GM21423 (cell line): ENCODE results near the gene OR10X1.

ENCODE experiments used
- ATAC-seq: cut with Tn5 transposase; IDR thresholded peaks from one replicate; pipeline ENCODE4 v1.9.1; 2021; ENCODE audit warnings: mild to moderate bottlenecking, moderate library complexity; ENCODE audit not compliant: unreplicated experiment

The OR10X1 gene

GRCh38 chr1:158579733-158580132, at the start of gene OR10X1:
TSS of gene OR10X1 (minus strand) at chr1:158579899. CDS start at chr1:158579899, 0 bp downstream.
- no peak for ATAC-seq

DNA sequence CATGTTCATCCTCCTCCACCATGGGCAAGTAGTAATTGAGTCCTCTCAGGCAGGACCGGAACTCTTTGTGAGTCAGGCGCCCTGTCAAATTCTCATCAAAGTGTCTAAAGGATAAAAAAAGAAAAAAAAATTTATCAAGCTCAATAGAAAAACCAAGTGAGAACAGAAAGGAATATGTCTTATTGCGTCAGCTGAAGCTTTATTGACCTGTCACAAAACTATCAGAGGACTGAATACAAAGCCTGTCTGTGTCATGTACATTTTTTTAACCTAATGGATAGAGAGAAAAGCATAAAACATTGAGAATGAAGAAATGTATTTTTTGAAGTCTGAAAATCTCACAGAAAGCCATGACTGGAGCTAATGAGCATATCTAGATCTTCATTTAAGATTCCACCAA, 34.1 kb upstream of the OR10X1 start:
- ATAC-seq = no peak

DNA sequence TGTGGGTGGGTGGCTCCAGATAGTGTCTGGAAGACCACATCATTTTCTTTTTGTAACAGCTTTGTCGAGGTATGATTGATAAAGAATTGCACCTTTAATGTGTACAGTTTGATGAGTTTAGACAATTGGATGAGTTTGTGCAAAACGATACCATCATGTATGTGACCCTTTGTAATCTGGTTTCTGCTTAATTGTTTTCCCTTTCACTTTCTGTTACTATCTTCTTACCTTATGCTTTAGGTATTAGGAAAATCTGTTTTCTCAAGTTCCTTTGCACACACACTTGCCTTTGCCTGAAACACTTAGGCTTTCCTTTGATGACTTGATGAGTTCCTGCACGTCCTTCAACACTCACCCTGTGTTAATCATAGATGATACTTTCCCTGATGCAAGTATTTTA, 32.2 kb upstream of the OR10X1 start:
- no peak for ATAC-seq

DNA sequence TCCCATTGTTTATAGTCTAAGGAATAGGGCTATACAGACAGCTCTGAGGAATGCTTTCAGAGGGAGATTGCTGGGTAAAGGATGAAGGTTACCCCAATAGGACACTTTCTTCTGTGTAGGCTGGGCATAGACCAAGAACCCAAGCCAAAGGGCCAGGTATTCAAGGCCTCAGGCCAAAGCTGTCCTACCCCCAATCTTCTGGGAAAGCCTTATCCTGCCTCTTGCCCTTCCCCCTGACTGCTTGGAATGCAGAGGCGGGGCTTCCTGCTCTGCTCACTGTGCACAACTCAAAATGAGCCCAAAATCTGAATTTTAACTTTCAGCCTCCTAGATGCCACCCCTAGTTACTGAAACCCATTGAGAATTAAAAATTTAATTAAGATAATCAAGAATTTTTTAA, 27.6 kb upstream of the OR10X1 start:
- no peak for ATAC-seq

- ATAC-seq = no peak
Observed at GRCh38 chr1:158604968-158605367, 25.3 kb upstream of the OR10X1 start, which contains the start of gene OR10Z1. TSS of gene OR10Z1 (plus strand) at chr1:158605268. CDS start at chr1:158606439, 1,171 bp downstream.

- ATAC-seq = no peak
Observed at GRCh38 chr1:158600735-158601134, 21.0 kb upstream of the OR10X1 start.

GRCh38 chr1:158586942-158587341, 7.2 kb upstream of the OR10X1 start:
- ATAC-seq = no peak

DNA sequence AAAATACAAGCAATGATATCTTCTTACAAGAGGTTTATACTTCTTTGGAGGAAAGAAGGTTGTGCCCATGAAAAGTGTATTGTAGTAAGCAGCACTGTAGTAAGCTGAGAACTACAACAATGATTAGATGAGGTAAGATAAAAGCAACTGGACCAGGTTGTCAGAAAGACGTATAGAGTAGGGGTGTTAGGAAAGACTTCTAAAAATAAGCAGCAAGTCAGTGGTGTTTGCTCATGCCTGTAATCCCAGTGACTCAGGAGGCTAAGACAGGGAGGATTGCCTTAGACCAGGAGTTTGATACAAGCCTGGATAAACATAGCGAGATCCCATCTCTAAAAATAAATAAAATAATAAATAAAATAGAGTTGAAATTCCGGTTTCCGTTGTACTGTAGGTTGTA, 4.3 kb upstream of the OR10X1 start:
- ATAC-seq = no peak

- no peak for ATAC-seq
Observed at GRCh38 chr1:158577561-158577960, 2.1 kb downstream of the OR10X1 start.

DNA sequence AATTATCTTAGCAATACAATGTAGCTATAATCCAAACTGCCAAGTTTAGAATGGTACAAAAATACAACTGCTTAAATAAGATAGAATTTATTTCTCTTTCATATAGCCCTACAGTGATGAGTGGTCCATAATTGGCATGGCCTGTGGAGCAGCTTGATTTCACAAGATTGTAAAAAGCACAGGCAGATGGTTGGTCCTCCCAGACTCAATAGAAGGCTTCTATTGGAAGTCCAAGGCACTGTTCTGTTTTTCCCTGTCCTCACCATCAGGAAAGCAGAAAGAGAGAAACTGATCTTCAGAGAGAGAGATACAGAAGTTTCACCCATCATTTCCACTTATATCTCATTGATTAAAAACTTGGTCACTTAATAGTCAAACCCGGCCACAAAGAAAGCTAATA, 7.5 kb downstream of the OR10X1 start:
- ATAC-seq = no peak

GRCh38 chr1:158570480-158570879, 9.2 kb downstream of the OR10X1 start, which contains the start of gene OR6P1:
TSS of gene OR6P1 (minus strand) at chr1:158570580. CDS start at chr1:158563604, 6,976 bp downstream.
- ATAC-seq = no peak

DNA sequence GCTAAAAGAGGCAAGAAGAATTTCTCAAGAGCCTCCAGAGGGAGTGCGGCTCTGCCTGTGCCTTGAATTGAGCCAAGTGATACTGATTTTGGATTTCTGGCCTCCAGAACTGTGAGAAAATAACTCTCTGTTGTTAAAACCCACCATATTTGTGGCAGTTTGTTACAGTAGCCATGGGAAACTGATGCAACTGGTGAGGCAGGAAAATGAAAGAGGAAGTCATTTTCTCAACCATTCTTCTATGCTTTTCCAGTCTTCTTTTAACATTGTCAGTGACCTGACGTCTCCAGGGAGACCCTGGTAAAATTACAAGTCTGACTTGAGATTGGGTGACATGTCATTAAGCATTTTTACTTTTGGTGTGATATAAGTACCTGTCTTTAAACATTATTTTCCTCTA, 15.1 kb downstream of the OR10X1 start:
- no peak for ATAC-seq

- no peak for ATAC-seq
Observed at GRCh38 chr1:158563853-158564252, 15.8 kb downstream of the OR10X1 start.

DNA sequence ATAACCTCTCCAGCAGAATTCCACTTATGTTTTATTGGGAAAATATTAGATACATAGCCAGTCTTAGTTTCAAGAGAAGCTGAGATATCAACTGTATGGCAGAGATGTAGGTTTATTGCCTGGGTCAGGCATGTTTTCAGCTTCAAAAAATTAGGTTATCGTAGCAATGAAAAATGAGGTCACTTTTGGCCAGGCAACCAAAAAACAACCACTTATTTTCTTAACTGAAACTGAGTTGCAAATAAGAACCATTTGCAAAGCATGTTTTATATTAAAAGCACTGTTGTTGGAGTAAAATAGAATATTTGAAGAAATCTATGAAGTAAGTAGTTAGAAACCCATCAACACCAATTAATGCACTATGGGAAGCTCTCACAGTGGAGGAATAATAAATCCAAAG, 20.0 kb downstream of the OR10X1 start:
- no peak for ATAC-seq

GRCh38 chr1:158554352-158554751, 25.3 kb downstream of the OR10X1 start, which contains the start of gene OR6Y1:
TSS of gene OR6Y1 (minus strand) at chr1:158554405. CDS start at chr1:158548105, 6,300 bp downstream.
- no peak for ATAC-seq

- ATAC-seq = no peak
Observed at GRCh38 chr1:158552296-158552695, 27.4 kb downstream of the OR10X1 start.

- no peak for ATAC-seq
Observed at GRCh38 chr1:158547533-158547932, 32.2 kb downstream of the OR10X1 start.

- ATAC-seq = no peak
Observed at GRCh38 chr1:158537609-158538008, 42.1 kb downstream of the OR10X1 start.

- ATAC-seq = no peak
Observed at GRCh38 chr1:158534496-158534895, 45.2 kb downstream of the OR10X1 start.
